Urothelium cell line (cell line): ENCODE data around the gene KNSTRN.
A peak's percentile ranks its signal among the peaks of the same experiment; 100 is the strongest.

Source experiments
- DNase-seq: peaks from one replicate; pipeline ENCODE4 v3.0.0; 2011; ENCODE audit warnings: low spot score, mixed read lengths
- FAIRE-seq: peaks from 2 replicates; lab custom pipeline; 2011; peaks lifted over from hg19 to GRCh38; lab: Jason Lieb, UNC

Gene KNSTRN

DNA sequence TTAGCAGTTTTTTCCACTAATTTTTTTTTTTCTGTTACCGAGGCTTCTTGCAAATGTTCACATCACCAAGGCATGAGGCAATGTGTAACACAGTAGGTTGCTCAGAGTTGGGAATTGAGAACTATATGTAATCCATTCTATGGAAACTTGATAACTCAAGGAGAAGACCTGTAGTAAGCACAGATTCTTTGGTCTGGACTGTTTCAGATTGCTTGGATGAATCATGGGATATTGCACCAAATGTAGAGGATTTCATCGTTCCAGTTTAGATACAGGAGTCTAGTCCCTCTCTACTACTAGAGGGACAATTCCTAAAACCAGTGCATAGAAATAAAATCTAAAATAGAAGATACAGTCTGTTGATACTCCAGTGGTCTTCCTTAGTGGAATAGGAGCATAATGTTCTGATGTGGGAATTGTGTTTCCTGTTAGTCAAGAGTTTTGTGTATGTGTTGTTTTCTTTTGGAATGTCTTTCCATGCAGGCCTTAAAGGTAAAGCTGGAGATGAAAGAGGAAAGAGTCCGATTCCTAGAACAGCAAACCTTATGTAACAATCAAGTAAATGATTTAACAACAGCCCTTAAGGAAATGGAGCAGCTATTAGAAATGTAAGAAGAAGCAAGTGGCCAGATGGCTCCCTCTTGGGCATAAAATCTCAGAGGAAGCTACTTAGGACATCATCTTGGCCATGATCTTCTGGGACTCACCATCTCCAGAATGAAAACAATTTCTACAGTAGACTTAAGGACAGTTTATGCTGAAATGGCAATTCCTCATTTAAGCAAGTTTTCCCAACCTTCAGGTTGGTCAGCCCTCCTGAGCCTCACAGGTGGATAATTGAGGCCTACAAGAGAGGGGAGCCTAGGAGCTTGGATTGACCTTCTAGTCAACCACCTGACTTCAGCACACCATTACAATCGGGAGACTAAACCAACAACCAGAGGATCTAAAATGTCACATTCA lies 10.7 kb downstream of the KNSTRN start:
- FAIRE-seq (no peak), DNase-seq (no peak)

DNA sequence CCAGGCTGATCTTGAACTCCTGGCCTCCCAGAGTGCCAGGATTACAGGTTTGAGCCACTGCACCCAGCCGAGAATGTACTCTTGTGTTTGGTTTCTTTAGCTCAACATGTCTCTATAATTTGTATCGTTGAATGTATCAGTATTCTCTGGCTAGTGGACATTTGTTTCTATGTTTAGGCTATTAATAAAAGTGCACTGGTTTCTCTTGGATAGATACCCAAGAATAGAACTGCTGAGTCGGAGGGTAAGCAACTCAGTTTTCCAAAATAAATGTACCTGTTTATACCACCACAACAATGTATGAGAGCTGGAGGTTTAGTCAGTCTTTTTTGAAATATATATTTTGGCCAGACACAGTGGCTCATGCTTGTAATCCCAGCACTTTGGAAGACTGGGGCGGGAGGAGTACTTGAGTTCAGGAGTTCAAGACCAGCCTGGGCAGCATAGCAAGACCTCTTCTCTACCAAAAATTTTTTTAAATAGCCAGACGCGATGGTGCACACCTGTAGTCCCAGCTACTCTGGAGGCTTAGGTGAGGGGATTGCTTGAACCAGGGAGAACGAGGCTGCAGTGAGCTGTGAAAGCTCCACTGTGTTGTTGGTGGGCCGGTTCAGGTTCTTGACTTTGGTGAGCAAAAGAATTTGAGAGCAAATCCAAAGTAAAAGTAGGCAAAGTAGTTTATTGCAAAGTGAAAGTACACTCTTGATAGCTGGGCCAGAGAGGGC lies 15.3 kb downstream of the KNSTRN start:
- DNase-seq: no peak
- FAIRE-seq: no peak

DNA sequence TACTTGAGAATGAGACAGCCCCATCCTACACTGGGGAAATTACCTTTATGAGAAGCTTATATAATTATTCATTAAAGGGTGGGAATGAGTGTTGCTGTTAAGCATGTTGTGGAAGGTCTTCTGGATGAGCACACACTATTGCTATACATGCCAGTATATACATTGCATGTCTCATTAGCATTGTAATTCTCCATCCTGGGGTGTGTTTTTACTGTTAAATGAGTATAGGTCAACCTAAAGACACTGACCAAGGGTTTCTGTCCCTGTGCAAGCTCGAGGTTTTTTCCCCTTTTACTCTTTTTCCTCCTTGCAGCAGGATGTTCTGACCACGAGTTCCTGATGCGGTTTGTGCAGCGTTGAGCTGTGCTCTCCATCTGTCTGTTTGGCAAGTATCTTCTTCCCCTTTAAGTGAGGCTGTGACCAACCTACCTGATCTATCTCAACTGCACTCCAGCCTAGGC lies 15.9 kb downstream of the KNSTRN start:
- no peak for FAIRE-seq
- DNase-seq: no peak

DNA sequence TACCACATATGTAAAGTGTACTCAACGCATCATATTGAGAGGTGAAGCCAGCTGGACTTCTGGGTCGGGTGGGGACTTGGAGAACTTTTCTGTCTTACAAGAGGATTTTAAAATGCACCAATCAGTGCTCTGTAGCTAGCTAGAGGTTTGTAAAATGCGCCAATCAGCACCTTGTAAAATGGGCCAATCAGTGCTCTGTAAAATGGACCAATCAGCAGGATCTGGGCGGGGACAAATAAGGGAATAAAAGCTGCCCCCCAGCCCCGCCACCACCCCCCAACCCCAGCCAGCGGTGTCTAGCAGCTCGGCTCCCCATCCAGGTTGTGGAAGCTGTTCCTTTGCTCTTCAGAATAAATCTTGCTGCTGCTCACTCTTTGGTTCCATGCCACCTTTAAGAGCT lies 16.8 kb downstream of the KNSTRN start:
- DNase-seq (no peak), FAIRE-seq (no peak)

DNA sequence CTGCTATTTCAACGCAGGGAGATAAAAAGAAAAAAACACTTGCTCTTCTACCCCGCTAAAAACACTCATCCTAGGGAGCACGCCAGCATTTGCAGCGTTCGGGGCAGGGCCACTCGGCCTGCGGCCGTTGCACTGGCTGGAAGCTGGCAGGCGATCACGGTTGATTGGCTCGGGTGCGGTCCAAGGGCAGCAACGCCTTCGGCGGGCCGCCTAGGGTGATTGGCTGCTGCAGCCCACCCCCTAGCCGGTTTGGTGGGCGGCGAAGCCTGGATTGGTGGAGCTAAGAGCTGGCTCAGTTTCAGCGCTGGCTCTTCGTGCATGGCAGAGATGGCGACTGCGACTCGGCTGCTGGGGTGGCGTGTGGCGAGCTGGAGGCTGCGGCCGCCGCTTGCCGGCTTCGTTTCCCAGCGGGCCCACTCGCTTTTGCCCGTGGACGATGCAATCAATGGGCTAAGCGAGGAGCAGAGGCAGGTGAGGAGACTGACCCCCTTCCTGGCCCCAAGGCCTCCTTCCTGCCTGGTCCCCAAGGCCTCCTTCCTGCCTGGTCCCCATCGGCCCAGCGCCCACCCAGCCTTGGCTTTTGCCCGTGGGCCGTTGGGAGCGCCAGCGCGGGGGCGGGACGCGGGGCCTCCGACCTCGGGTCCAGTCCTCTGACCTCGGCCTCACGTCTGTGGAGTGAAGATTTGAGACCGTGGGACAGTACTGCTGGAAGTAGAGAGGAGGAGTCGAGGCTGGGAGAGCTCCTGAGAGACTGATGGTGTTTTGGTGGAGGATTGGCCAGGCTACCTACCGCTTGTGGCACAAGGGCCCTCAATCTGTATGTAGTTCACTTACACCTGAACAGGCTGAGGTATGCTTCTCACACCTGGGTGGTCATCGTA lies 23.2 kb downstream of the KNSTRN start, which contains the start of gene IVD:
Gene IVD (plus strand): TSS at position 295 of the 881 bp plus-strand sequence. CDS start 33 bp downstream, at position 328.
- peak; percentile 93 for FAIRE-seq
- peak; percentile 100 for DNase-seq

DNA sequence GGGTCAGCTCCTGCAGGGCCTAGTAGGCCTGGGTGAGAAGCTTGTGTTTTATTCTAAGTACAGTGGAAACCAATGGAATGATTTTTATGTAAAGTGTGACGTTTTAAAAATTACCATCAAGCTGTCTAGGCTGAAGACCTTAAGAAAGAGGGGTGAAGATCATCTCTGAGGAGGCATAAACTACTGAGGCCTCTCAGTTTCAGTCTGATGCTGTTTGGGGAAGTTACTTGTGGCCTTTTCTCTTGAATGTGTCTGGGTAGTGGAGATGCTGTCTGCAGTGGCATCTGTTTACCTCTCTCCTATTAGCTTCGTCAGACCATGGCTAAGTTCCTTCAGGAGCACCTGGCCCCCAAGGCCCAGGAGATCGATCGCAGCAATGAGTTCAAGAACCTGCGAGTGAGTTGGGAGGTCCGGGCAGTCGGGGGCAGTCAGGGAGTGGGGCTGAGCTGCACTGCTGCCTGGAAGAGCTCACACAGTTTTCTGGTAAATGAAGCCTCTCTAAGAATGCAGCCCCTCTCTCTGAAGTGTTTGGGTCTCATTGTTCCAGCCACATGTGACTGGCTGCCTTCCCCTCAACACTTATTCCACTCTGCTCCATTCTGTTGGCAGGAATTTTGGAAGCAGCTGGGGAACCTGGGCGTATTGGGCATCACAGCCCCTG lies 24.9 kb downstream of the KNSTRN start:
- FAIRE-seq (no peak), DNase-seq (no peak)

DNA sequence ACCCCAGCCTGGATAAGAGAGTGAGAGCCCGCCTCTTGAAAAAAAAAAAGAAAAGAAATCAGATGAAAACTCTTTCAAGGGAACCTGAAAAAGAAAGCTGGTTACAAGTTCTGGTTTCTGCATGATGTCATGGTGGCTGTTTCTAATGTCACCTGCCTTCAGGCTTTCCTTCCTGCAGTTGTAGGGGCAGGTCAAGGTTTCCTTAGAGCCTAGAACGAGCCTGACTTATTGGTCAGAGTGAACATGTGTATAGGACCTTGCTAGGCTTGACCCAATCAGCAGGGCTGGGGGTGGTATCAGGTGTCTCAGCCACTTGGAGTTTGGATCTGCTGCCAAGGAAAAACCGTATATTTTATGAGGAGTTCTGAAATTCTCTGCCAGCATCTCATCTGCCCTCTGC lies 26.8 kb downstream of the KNSTRN start:
- DNase-seq (no peak), FAIRE-seq (no peak)

DNA sequence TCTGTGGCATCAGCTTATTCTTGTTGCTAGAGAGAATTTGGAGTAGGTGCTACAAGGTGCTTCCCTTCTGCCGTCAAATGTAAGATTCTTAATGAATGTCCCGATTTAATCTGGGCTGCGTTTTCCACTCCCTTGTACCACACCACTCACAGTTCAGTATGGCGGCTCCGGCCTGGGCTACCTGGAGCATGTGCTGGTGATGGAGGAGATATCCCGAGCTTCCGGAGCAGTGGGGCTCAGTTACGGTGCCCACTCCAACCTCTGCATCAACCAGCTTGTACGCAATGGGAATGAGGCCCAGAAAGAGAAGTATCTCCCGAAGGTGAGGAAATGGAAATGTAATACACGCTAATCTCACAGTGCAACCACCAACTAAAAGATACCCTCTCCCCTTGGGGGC lies 28.0 kb downstream of the KNSTRN start:
- DNase-seq (no peak), FAIRE-seq (no peak)

DNA sequence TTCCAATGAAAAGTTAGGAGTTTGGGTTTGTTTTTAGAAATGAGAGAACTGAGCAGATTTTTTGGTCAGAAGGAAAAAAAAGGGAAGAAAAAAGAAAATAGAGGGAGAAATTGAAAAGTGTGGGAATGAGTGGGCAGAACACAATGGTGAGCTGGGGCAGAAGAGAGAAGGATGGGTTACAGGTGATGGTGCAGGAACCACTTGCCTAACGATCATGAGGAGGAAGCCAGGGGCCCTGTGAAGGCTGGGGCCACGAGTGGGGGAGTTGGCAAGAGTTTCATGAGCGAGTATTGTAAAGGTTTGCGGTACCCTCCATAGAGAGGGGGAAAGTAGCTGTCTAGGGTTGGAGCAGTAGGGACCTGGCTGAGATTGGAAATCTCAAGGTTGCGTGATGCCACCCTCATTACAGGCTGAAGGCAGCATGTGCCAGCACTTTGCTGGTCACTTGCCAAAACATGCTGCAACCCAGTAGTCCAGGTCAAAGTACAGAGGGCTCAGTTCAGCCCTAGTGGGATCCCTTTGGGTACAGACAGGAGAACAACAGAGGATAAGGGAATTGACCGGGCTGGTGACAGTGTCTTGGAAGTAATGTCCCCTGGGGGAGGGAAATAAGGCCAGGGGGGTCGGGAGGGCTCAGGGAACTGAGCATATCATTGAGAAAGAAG lies 29.7 kb downstream of the KNSTRN start:
- DNase-seq (no peak), FAIRE-seq (no peak)

DNA sequence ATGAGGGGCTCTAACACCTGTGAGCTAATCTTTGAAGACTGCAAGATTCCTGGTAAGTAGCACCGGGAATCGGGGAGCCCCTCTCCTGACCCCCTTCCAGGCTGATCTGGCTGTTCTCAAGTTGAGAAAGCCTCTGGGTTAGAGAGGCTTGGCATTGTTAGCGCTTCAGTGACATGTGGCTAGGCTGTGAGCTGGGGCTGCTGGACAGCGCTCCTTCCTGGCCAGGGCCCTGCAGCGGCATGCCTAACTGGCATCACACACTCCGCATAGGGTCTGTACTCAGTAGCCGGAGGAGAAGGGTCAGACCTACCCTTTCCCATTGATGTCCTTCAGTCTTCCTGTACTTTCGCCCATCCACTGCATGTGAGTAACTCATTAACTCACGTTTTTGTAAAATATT lies 30.5 kb downstream of the KNSTRN start:
- FAIRE-seq (no peak), DNase-seq (no peak)

DNA sequence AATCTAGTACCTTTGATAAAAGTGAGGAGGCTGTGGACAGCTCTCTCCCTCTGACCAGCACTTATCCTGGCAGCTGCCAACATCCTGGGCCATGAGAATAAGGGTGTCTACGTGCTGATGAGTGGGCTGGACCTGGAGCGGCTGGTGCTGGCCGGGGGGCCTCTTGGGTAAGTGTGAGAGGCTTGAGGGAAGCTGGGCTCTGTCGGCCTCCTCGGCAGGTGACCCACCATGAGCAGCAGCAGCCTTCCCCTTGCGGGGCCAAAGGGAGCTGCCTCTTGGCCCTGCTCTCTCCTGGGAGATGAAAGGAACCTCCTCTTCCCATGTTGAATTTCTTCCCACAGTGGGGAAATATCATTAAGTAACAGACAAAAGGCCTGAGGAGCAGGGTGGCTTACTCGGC lies 32.3 kb downstream of the KNSTRN start:
- DNase-seq: no peak
- no peak for FAIRE-seq

DNA sequence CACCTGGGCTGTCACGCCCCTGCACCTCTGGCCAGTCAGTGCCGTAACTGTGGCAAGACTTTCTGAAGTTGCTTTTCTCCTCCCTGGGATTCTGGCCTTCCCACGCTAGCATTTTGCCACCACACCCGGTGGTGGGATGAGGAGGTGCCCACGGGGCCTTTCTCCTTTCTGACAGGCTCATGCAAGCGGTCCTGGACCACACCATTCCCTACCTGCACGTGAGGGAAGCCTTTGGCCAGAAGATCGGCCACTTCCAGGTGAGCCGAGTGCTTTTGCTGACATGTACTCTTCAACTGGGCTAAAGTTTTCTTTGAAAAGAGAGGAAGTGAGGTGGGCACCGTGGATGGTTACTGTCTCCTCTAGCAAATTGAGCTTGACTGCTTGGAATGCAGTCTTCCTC lies 32.7 kb downstream of the KNSTRN start:
- FAIRE-seq (no peak), DNase-seq (no peak)

DNA sequence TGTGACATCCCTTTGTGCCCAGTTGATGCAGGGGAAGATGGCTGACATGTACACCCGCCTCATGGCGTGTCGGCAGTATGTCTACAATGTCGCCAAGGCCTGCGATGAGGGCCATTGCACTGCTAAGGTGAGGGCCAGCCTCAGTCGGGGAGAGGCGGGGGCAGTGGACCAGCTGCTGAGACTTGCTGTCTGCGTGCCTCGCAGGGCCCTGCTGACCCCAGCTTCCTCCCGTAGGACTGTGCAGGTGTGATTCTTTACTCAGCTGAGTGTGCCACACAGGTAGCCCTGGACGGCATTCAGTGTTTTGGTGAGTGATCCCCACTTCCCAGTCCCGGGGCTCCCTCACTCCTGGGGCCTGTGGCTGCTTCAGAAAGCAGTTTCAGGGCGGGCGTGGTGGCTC lies 33.5 kb downstream of the KNSTRN start:
- DNase-seq: no peak
- peak; percentile 37 for FAIRE-seq

DNA sequence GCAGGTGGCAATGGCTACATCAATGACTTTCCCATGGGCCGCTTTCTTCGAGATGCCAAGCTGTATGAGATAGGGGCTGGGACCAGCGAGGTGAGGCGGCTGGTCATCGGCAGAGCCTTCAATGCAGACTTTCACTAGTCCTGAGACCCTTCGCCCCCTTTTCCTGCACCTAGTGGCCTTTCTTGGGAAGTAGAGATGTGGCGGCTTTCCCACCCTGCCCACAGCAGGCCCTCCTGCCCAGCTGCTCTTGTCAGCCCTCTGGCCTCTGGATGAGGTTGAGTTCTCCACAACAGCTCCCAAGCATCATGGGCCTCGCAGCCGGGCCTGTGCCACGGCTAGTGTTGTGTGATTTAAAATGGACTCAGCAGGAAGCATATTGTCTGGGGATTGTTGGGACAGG lies 35.6 kb downstream of the KNSTRN start:
- FAIRE-seq (no peak), DNase-seq (no peak)

DNA sequence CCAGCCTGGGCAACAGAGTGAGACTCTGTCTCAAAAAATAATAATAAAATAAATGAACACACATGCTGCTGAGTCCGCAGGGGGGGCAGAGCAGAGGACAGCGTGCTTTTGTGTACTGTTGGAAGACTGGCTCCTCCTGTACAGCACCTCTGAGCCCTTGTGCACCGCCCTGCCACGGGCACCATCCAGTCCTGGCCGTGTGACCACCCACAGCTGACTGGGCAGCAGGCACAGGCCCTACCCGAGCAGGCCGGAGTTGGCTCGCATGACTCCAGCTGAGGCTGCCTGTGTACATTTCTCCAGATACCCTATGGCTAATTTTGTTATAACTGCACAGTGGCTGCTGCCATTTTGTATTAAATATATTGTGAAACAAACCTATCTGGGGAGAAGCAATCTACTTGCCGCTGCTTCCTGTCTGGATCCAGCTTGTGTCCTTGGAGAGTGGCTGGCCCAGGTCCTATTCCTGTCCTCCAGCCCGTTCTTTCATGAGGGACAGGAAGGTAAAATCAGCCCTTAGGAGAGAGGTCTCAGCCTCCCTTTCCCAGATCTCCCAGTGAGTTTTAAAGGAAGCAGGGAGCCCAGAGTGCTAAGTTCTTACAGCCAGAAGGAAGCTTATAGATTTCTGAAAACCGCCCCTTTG lies 37.7 kb downstream of the KNSTRN start:
- FAIRE-seq: no peak
- DNase-seq: no peak

DNA sequence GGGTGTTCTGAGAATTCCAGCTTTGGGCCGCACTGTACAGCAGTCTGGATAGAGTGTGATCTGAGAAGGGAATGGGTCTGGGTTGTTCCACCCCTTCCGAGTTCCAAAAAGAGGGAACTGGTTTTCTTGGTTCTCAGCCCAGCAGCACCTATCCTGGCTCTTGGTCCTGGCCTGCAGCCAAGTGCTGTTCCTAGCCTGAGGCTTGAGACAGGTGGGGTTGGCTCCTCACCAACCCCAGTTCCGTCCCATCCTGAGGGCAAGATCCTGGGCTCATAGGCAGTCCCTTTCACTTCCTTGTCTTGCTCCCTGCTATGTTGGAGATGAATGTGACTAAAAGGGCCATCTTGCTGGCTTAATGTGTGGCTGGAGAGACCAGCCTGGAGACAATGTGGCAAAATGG lies 38.3 kb downstream of the KNSTRN start:
- DNase-seq: no peak
- FAIRE-seq: no peak

DNA sequence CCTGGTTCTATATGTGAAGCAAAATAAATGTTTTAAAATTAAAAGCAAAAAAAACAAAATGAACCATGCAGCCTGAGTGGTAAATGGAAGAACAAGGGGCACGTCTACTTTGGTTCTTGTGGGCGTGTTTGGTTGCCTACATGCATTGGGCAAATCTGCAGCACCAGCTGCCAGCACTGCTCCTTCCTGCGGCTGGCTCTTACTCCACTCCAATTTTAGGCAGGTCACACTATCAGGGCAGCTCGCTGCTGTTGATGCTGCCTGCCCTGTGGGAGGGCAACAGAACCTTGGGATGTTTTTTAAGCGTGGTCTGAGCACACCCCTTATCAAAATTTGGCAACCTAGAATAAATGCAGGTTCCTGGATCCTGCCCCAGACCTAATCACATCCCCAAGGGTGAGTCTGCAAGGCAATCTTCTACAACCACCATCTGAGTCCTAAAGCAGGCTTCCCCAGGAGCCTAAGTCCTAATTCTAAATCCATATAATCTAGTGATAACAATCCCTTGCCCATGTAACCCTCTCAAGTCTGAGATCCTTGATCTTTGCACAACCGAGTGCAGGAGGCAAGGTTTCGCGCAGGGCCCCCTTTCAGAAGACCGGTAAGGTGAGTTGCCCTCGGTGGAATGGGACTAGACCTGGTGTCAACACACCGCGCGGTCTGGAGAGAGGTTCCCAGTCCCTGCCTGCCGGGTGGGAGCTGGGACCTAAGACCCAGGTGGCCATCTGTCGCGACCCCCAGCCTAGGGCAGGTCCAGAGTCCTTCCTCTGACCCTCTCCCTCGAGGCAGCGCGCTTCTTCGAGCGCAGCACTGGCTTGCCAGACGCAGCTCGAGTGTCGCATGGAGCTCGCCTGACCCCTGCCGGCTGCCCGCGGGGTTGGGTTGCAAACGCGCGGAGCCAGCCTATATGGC lies 39.0 kb downstream of the KNSTRN start:
- FAIRE-seq (peak; percentile 9), DNase-seq (peak; percentile 77)

DNA sequence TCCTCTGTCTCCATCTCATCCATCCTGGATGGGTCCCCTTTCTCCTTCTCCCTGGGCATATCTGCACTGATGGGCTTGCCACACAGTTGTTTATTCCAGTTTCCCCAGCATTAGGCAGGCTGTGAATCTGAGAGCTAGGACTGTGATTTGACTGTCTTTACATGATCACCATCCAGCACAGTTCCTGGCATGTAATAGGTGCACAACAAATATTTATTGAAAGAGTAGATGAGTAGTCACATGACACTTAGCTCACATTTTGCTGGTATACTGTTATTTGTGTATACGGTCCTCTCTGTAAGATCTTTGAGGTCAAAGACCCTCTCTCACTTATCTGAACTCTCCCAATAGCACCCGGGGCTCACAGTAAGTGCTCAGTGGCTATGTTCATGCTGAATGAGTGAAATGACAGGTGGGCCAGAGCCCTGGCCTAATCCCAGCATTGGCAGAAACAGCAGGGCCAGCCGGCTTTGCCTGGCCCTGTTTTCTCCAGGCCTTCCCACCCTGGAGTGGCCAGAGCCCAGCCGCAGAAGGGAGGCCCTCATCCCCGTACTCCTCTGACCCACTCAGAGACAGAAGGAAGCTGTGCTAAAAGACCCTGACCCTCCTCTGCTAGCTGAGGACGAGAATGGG lies 42.1 kb downstream of the KNSTRN start:
- FAIRE-seq (no peak), DNase-seq (no peak)
